Activated naive CD4-positive, alpha-beta T cell treated with anti-CD3 and anti-CD28 coated beads, Interleukin-2, amount 50 U/mL, for 72 hours (primary cell): Measurements from ENCODE around the gene MRPL32. TPM values are rescaled to one million over a fixed set of nuclear protein-coding genes. Genes with fewer than 3 reads are reported as not detected.
A peak's percentile ranks its signal among the peaks of the same experiment; 100 is the strongest.

ENCODE experiments used
- ATAC-seq, 2 donors: fragments of 150-1000 bp; cut with Tn5 transposase; 2 replicates each; pipeline ENCODE4 v1.10.0; 2021; ENCODE audit warnings: mild to moderate bottlenecking in 2 of 2, moderate library complexity in 2 of 2
- DNase-seq, 2 donors: peaks; one replicate each; pipeline ENCODE4 v3.0.0; 2021 to 2022; ENCODE audit warnings: low spot score in 2 of 2
- H3K27ac Mint-ChIP-seq, 2 donors: one replicate each; pipeline ENCODE4 v1.8.0; 2022; ENCODE audit warnings: mild to moderate bottlenecking in 2 of 2, mixed read lengths in 2 of 2
- H3K36me3 Mint-ChIP-seq, 2 donors: one replicate each; pipeline ENCODE4 v1.8.0; 2022; ENCODE audit warnings: mixed read lengths in 2 of 2
- H3K9me3 Mint-ChIP-seq, 2 donors: one replicate each; pipeline ENCODE4 v1.8.0; 2022; ENCODE audit warnings: mixed read lengths in 2 of 2
- total RNA-seq, 2 donors: library from RNA; stranded (reverse); gene quantifications; one replicate each; pipeline ENCODE4 v1.2.3, GENCODE V29; 2022

MRPL32 gene
- total RNA-seq, 2 donors from 2014 or later: 57.2 to 68.4 TPM

- ATAC-seq (no peak), DNase-seq (no peak)
- Mint-ChIP-seq H3K36me3 (no peaks in the 10 kb centered on the region), H3K27ac (no peak overlapping the region), H3K9me3 (no peaks in the 10 kb centered on the region)
These were observed 14.4 kb downstream of the MRPL32 start for GRCh38 chr7:42946627-42946950.

DNA sequence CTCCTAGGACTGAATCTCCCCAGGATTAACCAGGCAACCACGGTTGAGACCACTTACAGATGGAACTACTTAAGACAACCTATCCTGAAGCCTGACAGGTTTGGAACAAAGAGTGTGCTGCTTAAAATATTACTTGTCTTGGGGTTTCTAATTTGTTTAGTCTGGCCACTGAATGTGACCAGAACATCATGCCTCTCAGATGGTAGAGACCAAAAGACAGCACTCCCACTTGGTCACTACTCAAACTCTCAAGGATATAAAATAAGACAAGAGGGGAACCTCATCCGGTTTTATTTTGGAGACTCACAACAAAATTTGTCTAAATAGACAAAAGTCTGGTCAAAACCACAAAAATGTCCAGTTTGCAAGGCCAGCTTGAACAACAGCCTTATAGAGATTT is 15.3 kb downstream of the MRPL32 start:
- DNase-seq: no peak
- H3K36me3 Mint-ChIP-seq: no peaks in the 10 kb centered on the region
- no peaks in the 10 kb centered on the region for H3K9me3 Mint-ChIP-seq
- no peak overlapping the region for H3K27ac Mint-ChIP-seq
- ATAC-seq: no peak

DNA sequence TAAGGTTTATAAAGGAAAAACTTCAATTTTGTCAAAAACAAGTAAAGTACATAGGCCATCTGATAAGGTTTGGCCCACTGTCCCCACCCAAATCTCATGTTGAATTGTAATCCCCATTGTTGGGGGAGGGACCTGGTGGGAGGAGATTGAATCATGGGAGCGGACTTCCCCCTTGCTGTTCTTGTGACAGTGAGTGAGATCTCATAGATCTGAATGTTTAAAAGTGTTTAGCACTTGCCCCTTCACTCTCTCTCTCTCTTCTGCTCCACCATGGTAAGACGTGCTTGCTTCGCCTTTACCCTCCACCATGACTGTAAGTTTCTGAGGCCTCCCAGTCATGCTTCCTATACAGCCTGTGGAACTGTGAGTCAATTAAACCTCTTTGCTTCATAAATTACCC is 18.2 kb downstream of the MRPL32 start:
- no peaks in the 10 kb centered on the region for H3K9me3 Mint-ChIP-seq
- H3K27ac Mint-ChIP-seq: peak overlapping the region in 1 of 2 donors; percentile 12
- H3K36me3 Mint-ChIP-seq: no peaks in the 10 kb centered on the region
- ATAC-seq (no peak), DNase-seq (no peak)

GRCh38 chr7:42952328-42952727 is 20.2 kb downstream of the MRPL32 start:
- Mint-ChIP-seq H3K9me3 (peaks cover 0 to 6% of the 10 kb centered on the region in 2 donors), H3K36me3 (peaks cover 3 to 4% of the 10 kb centered on the region in 2 donors), H3K27ac (no peak overlapping the region)
- DNase-seq (no peak), ATAC-seq (no peak)

- no peak for DNase-seq
- peaks cover 0 to 7% of the 10 kb centered on the region in 2 donors for H3K9me3 Mint-ChIP-seq
- no peak overlapping the region for H3K27ac Mint-ChIP-seq
- peaks cover 5% of the 10 kb centered on the region in 2 donors for H3K36me3 Mint-ChIP-seq
- ATAC-seq: no peak
These were observed 21.8 kb downstream of the MRPL32 start for GRCh38 chr7:42953994-42954393.

- no peak for DNase-seq
- Mint-ChIP-seq H3K27ac (no peak overlapping the region), H3K36me3 (peaks cover 5% of the 10 kb centered on the region in 2 donors), H3K9me3 (peaks cover 0 to 7% of the 10 kb centered on the region in 2 donors)
- ATAC-seq: no peak
These were observed 23.9 kb downstream of the MRPL32 start for GRCh38 chr7:42956062-42956461.

DNA sequence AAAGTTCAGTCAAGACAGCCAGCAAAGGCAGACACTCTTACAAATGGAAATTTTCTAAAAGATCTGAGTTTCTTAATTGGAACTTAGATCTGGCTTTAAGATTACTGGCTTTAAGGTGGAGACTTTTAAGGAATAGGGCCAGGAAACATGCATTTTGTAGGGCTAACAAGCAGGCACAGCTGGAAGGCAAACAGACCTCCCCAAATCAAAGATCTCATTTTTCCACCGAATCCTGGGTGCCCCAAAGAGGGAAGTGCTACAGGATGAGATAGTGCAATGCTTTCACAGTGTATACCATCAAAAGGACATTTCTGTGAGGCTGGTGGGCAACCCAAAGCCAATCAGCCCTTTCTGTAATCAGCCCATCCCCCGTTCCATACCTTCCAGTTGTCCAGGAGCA is 27.4 kb downstream of the MRPL32 start:
- H3K27ac Mint-ChIP-seq: no peak overlapping the region
- no peak for ATAC-seq
- H3K9me3 Mint-ChIP-seq: peaks cover 0 to 7% of the 10 kb centered on the region in 2 donors

GRCh38 chr7:42960762-42961161 is 28.6 kb downstream of the MRPL32 start:
- H3K27ac Mint-ChIP-seq: no peak overlapping the region
- no peak for DNase-seq
- H3K36me3 Mint-ChIP-seq: peaks cover 5% of the 10 kb centered on the region in 2 donors
- peak in 1 of 2 donors; percentile 54 for ATAC-seq
- peaks cover 0 to 7% of the 10 kb centered on the region in 2 donors for H3K9me3 Mint-ChIP-seq

More for the DNA sequence above, 27.4 kb downstream of the MRPL32 start:
- peaks cover 5% of the 10 kb centered on the region in 2 donors for H3K36me3 Mint-ChIP-seq
- DNase-seq: no peak

DNA sequence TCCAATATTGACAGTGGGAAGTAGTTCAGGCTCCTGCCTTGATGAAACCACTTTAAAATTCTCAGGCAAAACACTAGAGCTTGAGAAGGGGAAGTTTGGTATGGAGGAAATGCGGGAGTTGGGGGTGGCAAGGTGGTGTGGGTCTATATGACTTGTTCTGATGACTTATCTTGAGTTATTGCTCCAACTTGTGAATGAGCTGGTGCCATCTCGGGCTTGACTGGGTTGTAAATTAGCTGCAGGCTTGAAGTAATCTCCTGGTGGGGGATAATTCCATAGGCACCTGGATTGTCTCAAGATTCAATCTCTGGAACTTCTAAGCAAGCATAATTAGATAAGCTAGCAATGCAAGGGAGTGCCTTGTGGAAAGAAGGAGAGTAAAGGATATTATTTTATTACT is 29.0 kb downstream of the MRPL32 start:
- Mint-ChIP-seq H3K27ac (no peak overlapping the region), H3K36me3 (peaks cover 5% of the 10 kb centered on the region in 2 donors), H3K9me3 (peaks cover 0 to 7% of the 10 kb centered on the region in 2 donors)
- no peak for DNase-seq
- ATAC-seq: peak in 1 of 2 donors; percentile 36

GRCh38 chr7:42964293-42964692 is 32.1 kb downstream of the MRPL32 start:
- ATAC-seq (no peak), DNase-seq (no peak)
- Mint-ChIP-seq H3K36me3 (peaks cover 0 to 15% of the 10 kb centered on the region in 2 donors), H3K27ac (no peak overlapping the region), H3K9me3 (peaks cover 0 to 12% of the 10 kb centered on the region in 2 donors)

- Mint-ChIP-seq H3K27ac (peak overlapping the region; percentile 28 to 29), H3K9me3 (peaks cover 0 to 12% of the 10 kb centered on the region in 2 donors), H3K36me3 (peaks cover 0 to 15% of the 10 kb centered on the region in 2 donors)
- ATAC-seq (peak; percentile 74 to 84), DNase-seq (no peak)
These were observed 33.0 kb downstream of the MRPL32 start for GRCh38 chr7:42964849-42965805.

DNA sequence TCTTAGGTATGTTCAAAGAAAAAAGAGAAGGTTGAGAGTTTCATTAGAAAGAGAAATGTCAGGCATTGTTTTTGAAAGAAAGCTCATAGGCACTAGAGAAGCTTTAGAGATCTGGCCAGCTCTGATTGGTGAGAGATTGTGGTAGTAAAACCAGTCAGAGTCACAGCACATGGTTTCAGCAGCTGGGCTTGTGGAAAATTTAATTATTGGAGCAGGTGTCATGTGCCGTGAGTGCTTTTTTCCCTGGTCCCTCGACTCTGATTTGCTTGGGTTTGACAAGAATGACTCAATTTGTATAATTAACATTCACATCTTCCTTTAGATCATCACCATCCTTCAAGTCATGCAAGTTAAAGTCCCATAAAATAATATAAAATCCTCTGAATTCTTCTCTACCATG is 35.2 kb downstream of the MRPL32 start:
- Mint-ChIP-seq H3K27ac (no peak overlapping the region), H3K9me3 (peaks cover 0 to 12% of the 10 kb centered on the region in 2 donors), H3K36me3 (peaks cover 0 to 15% of the 10 kb centered on the region in 2 donors)
- ATAC-seq (no peak), DNase-seq (no peak)

DNA sequence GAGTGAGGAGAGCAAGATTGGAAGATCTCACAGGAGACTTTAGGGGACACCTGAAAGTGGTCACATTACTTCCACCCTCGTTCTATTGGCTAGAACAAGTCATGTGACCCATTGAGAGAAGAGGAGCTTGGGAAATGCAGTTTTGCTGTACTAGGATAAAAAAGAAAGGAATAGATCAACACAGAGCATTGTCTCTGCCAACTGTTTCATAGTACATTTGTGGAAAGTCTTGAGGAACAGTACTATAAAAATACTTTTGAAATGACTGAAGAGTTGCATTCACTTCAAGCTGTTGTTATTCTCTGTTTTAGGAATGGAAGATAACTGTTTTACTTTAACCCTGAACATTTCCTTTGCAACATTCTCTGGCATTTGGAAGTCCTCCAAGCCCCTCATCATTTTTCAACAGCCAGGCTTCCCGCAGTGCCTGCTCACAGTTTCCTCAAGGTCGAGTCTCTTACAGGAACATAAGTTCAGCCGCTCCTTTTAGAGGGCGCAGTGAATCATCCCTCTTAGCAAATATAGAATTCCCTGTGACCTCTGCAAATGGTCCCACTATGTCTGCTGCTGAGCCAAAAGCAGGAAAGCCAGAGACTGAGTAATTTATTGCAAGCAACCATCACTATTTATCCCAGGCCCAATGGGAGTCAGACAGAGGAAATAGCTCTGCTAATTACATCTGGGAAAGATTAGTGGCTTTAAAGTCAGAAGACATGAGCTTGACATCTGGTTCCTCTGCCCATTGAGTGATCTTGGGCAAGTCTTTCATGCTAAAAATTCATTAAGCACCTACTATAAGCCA is 40.7 kb downstream of the MRPL32 start:
- Mint-ChIP-seq H3K9me3 (peaks cover 0 to 3% of the 10 kb centered on the region in 2 donors), H3K36me3 (peaks cover 0 to 4% of the 10 kb centered on the region in 2 donors), H3K27ac (no peak overlapping the region)
- ATAC-seq (no peak), DNase-seq (no peak)

- DNase-seq (no peak), ATAC-seq (no peak)
- Mint-ChIP-seq H3K9me3 (no peaks in the 10 kb centered on the region), H3K27ac (no peak overlapping the region), H3K36me3 (no peaks in the 10 kb centered on the region)
These were observed 44.2 kb downstream of the MRPL32 start for GRCh38 chr7:42976371-42976770.

GRCh38 chr7:42978496-42978895 is 46.3 kb downstream of the MRPL32 start:
- DNase-seq (no peak), ATAC-seq (no peak)
- Mint-ChIP-seq H3K27ac (no peak overlapping the region), H3K9me3 (peaks cover 0 to under 1% of the 10 kb centered on the region in 2 donors), H3K36me3 (no peaks in the 10 kb centered on the region)

DNA sequence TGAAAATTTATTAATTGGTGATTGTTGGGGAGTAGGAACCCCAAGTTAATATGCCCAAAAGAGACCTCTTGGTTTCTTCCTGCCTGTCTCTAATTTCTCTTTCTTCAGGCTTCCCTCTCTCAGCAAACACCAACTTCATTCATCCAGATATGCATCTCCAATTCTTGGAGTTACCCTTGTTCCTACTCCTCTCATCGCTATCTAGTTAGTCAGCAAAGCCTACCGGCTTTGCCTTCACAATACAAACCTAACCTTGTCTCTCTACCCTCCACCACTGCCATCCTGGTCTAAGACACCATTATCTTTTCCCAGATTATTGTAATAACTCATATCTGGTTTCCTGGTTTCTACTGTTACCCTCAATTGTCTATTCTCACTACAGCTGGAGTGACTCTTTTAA is 47.9 kb downstream of the MRPL32 start:
- peaks cover 3 to 9% of the 10 kb centered on the region in 2 donors for H3K9me3 Mint-ChIP-seq
- ATAC-seq (no peak), DNase-seq (no peak)
- H3K27ac Mint-ChIP-seq: no peak overlapping the region
- H3K36me3 Mint-ChIP-seq: no peaks in the 10 kb centered on the region

DNA sequence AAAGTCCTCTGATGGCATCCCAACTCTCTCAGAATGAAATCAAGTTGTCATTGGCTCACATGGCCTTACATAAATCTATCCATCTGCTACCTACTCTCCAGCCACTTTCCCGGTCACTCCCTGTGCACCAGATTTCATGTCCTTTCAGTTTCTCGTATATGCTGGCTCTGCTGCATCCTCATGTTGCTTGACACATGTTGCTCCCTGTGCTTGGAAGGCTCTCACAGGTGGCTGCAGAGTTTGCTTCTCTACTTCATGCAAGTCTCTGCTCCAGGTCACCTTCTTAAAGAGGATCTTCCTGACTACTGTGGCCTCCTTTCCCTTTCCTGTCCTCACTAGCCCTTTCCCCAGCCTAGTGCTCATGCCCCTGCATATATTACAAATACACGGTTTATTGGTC is 48.3 kb downstream of the MRPL32 start:
- ATAC-seq: no peak
- DNase-seq: no peak
- peaks cover 3 to 9% of the 10 kb centered on the region in 2 donors for H3K9me3 Mint-ChIP-seq
- H3K36me3 Mint-ChIP-seq: no peaks in the 10 kb centered on the region
- H3K27ac Mint-ChIP-seq: no peak overlapping the region
